ENCODE measurements around the gene ACVRL1.

ACVRL1 gene

DNA sequence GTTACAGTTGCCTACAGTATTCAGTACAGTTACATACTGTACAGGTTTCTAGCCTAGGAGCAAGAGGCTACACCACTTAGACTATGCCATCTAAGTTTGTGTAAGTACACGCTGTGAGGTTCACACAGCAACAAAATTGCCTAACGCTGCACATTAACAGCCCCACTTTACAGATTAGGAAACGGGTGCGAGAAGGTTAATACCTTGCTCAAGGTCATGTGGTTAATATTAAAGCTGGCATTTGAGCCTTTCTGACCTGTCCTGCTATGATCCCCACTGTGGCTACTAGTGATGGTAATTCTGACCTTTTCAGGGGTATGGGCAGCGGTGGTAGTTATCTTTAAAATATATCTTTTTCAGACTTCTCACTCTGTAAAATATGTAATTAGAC, 65.1 kb downstream of the ACVRL1 start:
- TF ChIP-seq, protein P1, sequence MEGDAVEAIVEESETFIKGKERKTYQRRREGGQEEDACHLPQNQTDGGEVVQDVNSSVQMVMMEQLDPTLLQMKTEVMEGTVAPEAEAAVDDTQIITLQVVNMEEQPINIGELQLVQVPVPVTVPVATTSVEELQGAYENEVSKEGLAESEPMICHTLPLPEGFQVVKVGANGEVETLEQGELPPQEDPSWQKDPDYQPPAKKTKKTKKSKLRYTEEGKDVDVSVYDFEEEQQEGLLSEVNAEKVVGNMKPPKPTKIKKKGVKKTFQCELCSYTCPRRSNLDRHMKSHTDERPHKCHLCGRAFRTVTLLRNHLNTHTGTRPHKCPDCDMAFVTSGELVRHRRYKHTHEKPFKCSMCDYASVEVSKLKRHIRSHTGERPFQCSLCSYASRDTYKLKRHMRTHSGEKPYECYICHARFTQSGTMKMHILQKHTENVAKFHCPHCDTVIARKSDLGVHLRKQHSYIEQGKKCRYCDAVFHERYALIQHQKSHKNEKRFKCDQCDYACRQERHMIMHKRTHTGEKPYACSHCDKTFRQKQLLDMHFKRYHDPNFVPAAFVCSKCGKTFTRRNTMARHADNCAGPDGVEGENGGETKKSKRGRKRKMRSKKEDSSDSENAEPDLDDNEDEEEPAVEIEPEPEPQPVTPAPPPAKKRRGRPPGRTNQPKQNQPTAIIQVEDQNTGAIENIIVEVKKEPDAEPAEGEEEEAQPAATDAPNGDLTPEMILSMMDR (IDR thresholded peaks at IDR 0.05; ENCODE audit: low read depth, low read length), result no peak
- DNase-seq, result no peak
- Histone ChIP-seq H3K4me1 (peaks cover 26% of the 10 kb centered on the region), H3K9me3 (no peaks in the 10 kb centered on the region), H3K27me3 (no peaks in the 10 kb centered on the region), H3K36me3 (peaks cover 25% of the 10 kb centered on the region), H3K4me3 (ENCODE audit: low read depth, low read length) (no peak overlapping the region)

GRCh38 chr12:51972849-51973273, 65.6 kb downstream of the ACVRL1 start:
- TF ChIP-seq, protein P1 (IDR thresholded peaks at IDR 0.05; ENCODE audit: low read depth, low read length), result no peak
- H3K4me1 ChIP-seq, result peaks cover 26% of the 10 kb centered on the region
- no peak for DNase-seq
- H3K4me3 ChIP-seq (ENCODE audit: low read depth, low read length), result no peak overlapping the region
- no peaks in the 10 kb centered on the region for H3K27me3 ChIP-seq
- no peaks in the 10 kb centered on the region for H3K9me3 ChIP-seq
- peaks cover 27% of the 10 kb centered on the region for H3K36me3 ChIP-seq
